HG02973 (cell line): Measurements from ENCODE around the gene RNF6.
A peak's percentile ranks its signal among the peaks of the same experiment; 100 is the strongest.

ENCODE experiments used
- ATAC-seq: cut with Tn5 transposase; IDR thresholded peaks from one replicate; pipeline ENCODE4 v1.9.1; 2021; ENCODE audit warnings: moderate library complexity; ENCODE audit not compliant: unreplicated experiment

RNF6 gene

DNA sequence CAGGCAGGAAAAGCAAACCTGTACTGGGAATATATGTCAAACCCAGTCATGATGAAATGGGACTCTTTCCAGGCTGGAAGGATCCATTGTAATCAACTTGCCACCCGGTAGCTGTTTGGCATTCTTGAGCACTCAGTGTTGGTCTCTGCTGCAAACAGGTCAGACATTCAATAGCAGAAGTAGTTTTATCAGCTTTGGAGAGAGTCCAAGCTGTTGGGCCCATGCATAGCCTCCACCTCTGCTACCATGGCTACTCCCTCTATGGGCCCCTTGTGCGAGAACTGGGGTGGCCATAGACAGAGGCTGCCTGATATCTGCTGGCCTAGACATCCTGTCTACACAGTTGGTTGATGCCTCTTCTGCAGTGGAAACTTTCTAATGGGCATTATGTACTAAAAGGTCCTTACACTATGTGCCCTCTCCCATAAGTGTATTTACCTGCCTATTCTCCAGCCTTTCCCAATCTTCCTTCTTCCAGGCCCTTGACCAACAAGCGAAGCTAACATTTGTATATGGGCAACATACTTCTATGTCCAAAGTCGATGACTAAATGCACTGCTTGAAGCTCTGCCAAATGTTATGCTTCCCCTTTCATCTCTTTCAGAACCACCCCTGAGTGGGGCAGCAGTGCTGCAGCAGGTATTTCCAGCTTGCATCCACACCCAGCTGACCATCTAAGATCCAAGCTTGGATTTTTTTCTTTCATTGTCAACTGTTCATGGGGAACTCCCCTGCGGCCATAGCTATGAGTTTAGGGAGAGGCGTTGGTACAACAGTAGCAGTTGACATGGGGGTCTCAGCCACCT lies 5.3 kb upstream of the RNF6 start:
- ATAC-seq, result no peak

DNA sequence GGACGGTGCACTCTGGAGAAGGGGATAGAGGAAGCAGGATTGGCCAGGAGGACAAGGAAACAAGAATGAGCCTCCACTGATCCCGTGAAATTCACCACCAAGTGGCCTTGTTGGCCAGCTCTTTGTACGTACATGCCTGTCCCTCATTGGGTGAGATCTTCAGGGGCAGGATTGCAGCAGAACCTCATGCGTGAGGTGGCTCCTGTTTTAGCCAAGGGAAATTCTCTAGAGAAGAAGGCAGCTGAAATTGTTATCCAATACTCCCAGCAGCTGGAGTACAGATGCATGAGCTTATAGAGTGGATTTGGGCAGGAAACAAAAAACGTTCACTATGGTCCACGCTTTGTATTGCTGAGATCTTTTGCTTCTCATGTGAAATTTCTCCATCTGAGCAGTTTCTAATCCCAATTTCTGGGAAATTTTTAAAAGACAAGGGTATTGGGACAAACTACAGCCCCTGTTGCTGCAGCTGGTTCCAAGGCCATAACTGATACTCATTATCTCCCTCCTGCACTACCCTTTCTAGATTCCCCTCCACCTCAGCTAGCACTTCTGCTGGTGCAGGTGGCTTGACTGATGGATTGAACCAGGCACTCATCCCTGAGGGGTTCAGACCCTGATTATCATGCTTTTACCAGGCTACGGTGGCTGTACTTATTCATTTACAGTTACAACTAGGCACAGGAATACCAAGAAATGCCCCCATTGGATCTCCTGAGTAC lies 3.9 kb upstream of the RNF6 start:
- ATAC-seq, result no peak

- peak; percentile 45 for ATAC-seq
Measured at GRCh38 chr13:26222520-26223046, 469 bp upstream of the RNF6 start.

DNA sequence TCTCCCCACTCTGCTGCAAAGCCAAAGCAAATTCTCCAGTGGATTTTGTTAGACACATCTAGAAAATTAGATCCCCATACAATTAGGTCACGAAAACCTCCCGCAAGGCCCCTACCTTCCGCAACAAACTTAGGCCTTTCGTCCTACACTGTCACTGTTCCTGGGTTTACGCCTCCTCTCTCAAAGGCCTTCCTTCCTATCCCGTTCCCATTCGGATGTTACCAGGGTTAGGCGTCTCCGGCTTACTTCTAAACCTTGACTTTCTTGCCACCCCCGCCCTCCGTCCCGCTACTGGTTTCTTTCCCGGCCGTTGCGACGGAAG lies 754 bp downstream of the RNF6 start:
- peak; percentile 15 for ATAC-seq

DNA sequence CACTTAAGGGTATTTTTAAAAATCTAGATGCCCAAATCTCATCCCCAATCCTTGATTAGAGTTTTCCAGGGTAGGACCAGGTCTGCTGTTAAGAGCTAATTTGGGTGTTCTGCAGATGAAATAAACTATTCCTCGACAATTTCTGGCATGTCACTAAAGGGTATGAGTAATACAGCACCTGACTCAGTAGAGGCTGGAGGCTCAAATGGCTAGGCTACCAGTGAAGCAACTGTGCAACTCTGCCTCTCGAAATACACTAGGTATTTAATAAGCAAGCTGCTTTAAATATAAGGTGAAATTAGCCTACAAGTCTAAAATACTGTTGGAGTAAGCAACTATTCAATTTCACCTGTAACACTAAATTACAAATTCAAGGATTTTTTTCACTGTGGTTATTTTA lies 1.5 kb downstream of the RNF6 start:
- no peak for ATAC-seq

DNA sequence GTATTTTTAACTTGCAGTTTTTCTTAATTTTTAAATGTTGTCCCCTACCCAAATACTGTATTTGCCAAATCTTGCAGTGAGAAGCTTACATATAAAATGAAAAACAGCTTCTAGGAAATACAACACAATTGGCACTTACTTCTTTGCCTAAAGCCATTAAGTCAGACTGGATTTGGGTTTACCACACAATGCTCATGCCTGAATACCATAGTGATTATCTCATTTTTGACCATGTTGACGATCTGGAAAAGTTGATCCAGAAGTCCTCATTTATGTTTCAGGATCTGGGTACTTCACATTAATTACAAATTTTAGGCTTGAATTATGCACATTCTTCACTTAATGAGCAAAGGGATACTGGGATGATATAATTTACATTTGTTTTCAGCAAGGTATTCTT lies 2.4 kb downstream of the RNF6 start:
- ATAC-seq, result no peak

- no peak for ATAC-seq
Measured at GRCh38 chr13:26216042-26216441, 6.1 kb downstream of the RNF6 start.

- no peak for ATAC-seq
Measured at GRCh38 chr13:26213982-26214381, 8.1 kb downstream of the RNF6 start.

DNA sequence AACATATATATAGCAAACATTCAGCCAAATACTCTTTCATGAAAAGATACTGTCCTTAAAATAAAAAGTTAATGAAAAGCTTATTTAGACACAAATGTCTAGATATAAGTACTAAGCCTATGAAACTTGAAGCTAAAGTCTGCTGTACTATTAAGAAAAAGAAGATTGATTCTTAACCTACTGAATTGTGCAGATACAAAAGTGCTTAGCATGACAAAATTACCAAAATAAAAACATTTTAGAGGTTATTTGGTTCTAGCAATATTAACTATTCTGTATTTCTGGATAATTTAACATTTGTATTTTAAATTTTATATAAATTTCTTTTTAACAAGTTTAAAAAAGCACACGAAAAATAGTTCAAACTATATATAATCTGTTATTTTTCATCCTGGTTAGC lies 8.8 kb downstream of the RNF6 start:
- ATAC-seq, result no peak

DNA sequence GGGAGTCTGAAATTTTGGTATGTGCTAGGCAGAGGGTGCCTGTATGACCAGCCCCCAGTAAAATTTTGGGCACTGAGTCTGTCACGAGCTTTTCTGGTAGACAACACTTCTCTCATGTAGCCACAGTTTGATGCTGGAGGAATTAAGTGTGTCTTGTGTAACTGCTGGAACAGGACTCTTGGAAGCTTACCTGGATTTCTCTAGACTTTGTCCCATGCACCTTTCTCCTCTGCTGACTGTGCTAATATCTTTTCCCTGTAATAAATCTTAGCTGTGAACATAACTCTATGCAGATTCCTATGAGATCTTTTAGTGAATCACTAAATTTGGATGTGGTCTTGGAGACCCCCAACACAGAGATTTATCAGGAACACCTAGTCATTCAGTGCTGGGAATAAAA lies 13.8 kb downstream of the RNF6 start:
- no peak for ATAC-seq

GRCh38 chr13:26202365-26202972 lies 19.6 kb downstream of the RNF6 start:
- no peak for ATAC-seq

GRCh38 chr13:26200811-26201210 lies 21.3 kb downstream of the RNF6 start:
- no peak for ATAC-seq

GRCh38 chr13:26198116-26198515 lies 24.0 kb downstream of the RNF6 start:
- ATAC-seq, result no peak

- no peak for ATAC-seq
Measured at GRCh38 chr13:26197298-26197697, 24.8 kb downstream of the RNF6 start.

DNA sequence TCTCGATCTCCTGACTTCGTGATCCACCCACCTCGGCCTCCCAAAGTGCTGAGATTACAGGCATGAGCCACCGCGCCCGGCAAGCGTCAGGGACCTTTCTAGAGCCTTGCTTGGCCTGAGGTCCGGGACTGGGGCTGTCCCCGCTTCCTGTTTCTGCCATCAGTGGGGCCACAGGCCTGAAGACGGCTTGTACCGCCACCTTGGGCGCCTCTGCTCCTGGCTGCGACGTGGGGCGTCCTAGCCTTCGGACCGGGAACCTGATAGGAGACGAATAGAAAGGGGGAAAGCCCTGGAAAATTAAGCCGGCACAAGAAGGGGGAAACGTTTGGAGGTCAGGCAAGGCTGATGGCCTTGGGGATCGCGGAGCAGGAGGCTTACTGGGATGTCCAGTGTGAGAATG lies 35.1 kb downstream of the RNF6 start:
- ATAC-seq, result no peak

GRCh38 chr13:26186118-26186870 lies 35.8 kb downstream of the RNF6 start:
- ATAC-seq, result peak; percentile 86

DNA sequence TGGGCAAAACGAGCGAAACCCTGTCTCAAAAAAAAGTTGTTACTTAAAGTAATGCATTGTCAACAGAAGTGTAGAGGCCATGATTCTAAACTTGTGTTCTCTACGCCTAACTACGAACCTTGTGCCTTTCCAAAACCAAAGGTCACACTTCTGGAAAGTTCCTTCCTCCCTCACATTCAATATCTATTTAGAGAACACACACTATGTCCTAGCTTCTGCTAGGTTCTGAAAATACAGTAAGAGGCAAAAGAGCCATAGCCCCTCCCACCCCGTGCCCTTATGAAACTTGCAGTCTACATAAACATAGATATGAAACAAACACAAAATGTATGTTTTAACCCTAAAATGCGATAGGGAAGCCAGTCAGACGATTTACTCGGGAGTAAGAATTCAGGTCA lies 36.4 kb downstream of the RNF6 start:
- no peak for ATAC-seq

DNA sequence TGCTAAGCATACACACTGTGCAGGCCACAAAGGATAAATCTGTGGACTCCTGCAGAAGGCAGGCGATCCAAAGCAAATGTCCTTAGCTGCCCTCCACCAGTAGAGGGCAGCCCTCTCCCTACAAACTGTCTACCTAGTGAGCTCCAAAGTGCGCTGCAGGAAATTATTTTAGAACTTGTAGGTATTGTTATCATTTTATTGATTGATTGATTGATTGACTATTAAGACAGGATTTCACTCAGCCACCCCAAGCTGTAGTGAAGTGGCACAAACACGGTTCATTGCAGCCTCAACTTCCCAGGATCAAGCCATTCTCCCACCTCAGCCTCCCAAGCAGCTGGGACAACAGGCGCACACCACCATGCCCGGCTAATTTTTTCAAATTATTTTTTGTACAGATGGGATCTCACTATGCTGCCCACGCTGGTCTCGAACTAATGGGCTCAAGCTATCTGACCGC lies 37.3 kb downstream of the RNF6 start:
- no peak for ATAC-seq

- ATAC-seq, result no peak
Measured at GRCh38 chr13:26183416-26183815, 38.7 kb downstream of the RNF6 start.

GRCh38 chr13:26179344-26179743 lies 42.8 kb downstream of the RNF6 start:
- ATAC-seq, result no peak

DNA sequence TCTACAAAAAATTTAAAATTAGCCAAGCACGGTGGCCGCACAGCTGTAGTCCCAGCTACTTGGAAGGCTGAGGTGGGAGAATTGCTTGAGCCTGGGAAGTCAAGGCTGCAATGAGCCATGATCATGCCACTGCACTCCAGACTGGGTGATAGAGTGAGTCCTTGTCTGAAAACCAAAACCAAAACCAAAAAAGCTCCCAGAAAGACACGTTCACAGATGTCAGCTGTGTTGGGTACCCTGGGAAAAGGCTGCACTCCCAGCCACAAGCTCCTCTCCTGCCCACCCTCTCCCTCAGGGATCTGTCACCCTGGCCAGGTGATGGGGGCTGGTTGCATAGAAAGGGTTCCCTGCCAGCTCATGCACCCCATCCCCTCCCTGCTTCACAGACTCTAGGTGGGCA lies 53.3 kb downstream of the RNF6 start:
- no peak for ATAC-seq
